Psoas muscle (tissue), 8 donors: ENCODE results near the gene PTGES3. TPM values are rescaled to one million over a fixed set of nuclear protein-coding genes. Genes with fewer than 3 reads are reported as not detected.
A peak's percentile ranks its signal among the peaks of the same experiment; 100 is the strongest.
"Not testable (repeated sequence)": the region's sequence is repeated elsewhere in the genome, so short reads cannot be mapped to it uniquely, and the experiment has no call there.

Experiments
- ATAC-seq, 4 donors: fragments of 200-7000 bp; cut with Tn5 transposase; one replicate each; pipeline ENCODE4 v1.9.1; 2020; ENCODE audit warnings: moderate library complexity in 3 of 4, mild to moderate bottlenecking in 2 of 4
- DNase-seq, 2 donors: peaks; one replicate each; pipeline ENCODE4 v3.0.0-alpha.2; 2020
- H3K27ac ChIP-seq: fragments of 200-600 bp; one replicate; pipeline ENCODE4 v1.8.0; 2022
- H3K27me3 ChIP-seq, 3 donors: fragments of 200-600 bp in 1 of 3; one replicate each; pipeline versions ENCODE4 v1.6.1 to v1.8.0; 2013 to 2022; ENCODE audit warnings: low read length in 2 of 3, mild to moderate bottlenecking in 2 of 3, moderate library complexity in 1 of 3; ENCODE audit not compliant: insufficient read depth in 3 of 3
- H3K36me3 ChIP-seq, 2 donors: fragments of 200-600 bp in 1 of 2; one replicate each; pipeline versions ENCODE4 v1.6.1 to v1.8.0; 2013 to 2022; ENCODE audit warnings: low read depth in 1 of 2, mild to moderate bottlenecking in 1 of 2, moderate library complexity in 1 of 2; ENCODE audit not compliant: insufficient read depth in 1 of 2
- H3K4me1 ChIP-seq: fragments of 200-600 bp; one replicate; pipeline ENCODE4 v1.8.0; 2022
- H3K4me3 ChIP-seq: fragments of 200-600 bp; one replicate; pipeline ENCODE4 v1.8.0; 2022; ENCODE audit warnings: mild to moderate bottlenecking
- H3K9me3 ChIP-seq: fragments of 200-600 bp; one replicate; pipeline ENCODE4 v1.8.0; 2022
- WGBS, 3 donors: extraction: QIAGEN DNeasy Blood & Tissue Kit; methylation state at CpG; one replicate each; pipeline versions ENCODE4 v1.1.6 to v1.1.7; 2013; 5-methylcytosine and 5-hydroxymethylcytosine counted together
- intact Hi-C, 2 donors: fragments of 100-400 bp; cut with DNase I; formaldehyde crosslinking; loops; one replicate each; pipeline versions ENCODE4 v1.11.0 to v1.14.2; 2022
- polyA plus RNA-seq, 3 donors: library from polyadenylated mRNA; stranded (reverse); fragments of 200-250 nt; gene quantifications; one replicate each; pipeline ENCODE4 v1.2.3, GENCODE V29; 2013
- total RNA-seq, 4 donors: library from RNA; stranded (reverse); fragmentation: NEBNext Ultra II Directional in 2 of 4; extraction: Animal tissue kit (Norgen Biotek cat#: 25700) in 2 of 4; gene quantifications; one replicate each; pipeline versions ENCODE4 v1.2.1 to v1.2.4, GENCODE V29; 2021 to 2023
- TF ChIP-seq, protein P1 (sequence below): fragments of 200-600 bp; IDR thresholded peaks from one replicate; pipeline ENCODE4 v1.8.0; 2022; ENCODE audit warnings: antibody characterized with exemption
- donor health status: healthy with polysubstance abuse.
- donor health status: DM: no; HTN: no; CAD: no; lungs with moderate emphysema.
- donor health status: Bipolar disorder and iron deficiency.
- donor health status: healthy.
- donor health status: DM: yes; HTN: yes; CAD: no.
- donor health status: DM: no; HTN: no; CAD: no.
- donor health status: DM: no; HTN: no; CAD: no.
- donor health status: DM: yes; HTN: yes; CAD: no.

Gene PTGES3
- total and polyA plus RNA-seq, 7 donors = 118 to 253 (median 153) TPM

DNA sequence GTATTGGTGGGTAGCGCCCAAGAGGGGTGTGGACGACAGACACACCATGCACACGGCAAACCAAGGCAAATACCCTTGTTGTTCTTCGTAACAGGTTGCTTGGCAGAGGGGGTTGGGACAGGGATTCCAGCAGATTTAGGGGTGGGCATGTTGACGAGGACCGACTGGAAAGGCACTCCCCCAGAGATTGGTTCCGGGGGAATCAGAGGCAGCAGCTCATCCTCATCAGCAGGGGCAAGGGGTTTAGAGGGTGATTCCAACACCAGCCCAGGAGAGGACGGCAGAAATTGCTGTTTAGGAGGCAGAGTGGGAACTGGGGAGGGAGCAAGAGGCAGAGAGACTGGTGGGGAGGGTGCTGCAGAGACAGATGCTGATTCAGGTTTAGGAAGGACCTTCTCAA lies 27.7 kb upstream of the PTGES3 start:
- intact Hi-C loops = no loop called here
- TF ChIP-seq, protein P1, sequence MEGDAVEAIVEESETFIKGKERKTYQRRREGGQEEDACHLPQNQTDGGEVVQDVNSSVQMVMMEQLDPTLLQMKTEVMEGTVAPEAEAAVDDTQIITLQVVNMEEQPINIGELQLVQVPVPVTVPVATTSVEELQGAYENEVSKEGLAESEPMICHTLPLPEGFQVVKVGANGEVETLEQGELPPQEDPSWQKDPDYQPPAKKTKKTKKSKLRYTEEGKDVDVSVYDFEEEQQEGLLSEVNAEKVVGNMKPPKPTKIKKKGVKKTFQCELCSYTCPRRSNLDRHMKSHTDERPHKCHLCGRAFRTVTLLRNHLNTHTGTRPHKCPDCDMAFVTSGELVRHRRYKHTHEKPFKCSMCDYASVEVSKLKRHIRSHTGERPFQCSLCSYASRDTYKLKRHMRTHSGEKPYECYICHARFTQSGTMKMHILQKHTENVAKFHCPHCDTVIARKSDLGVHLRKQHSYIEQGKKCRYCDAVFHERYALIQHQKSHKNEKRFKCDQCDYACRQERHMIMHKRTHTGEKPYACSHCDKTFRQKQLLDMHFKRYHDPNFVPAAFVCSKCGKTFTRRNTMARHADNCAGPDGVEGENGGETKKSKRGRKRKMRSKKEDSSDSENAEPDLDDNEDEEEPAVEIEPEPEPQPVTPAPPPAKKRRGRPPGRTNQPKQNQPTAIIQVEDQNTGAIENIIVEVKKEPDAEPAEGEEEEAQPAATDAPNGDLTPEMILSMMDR = no peak
- Histone ChIP-seq H3K4me3 (peak overlapping the region; percentile 6), H3K9me3 (no peaks in the 10 kb centered on the region), H3K27me3 (no peaks in the 10 kb centered on the region), H3K27ac (peak overlapping the region; percentile 83), H3K4me1 (peaks cover 72% of the 10 kb centered on the region), H3K36me3 (peaks cover 13 to 76% of the 10 kb centered on the region in 2 donors)
- whole genome bisulfite sequencing, 3 donors = 45 to 54% (median 47%) methylated on average over 8 of the region's 8 CpGs
- ATAC-seq (no peak), DNase-seq (no peak)

DNA sequence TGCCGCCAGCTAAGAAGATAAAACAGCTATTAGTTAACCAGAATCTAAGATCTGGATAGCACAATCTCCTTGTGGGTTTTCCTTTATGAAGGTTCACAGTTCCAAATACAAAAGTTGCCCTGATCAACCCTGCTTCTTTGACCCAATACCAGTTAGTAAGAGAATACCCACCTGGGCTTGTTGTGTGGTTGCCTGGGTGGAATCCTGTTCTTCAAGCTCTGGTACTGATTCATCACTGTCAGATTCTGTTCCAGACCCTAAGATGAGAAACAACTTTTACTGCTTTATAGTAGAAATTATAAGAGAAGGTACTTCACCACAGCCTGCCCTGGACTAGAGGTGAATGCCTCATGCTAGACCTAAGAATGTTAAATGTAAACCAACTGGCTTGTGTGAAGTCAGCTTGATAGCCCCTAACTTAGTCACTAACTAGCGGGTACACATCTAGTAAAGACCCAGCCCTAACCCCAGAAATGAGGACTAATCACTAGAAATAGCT lies 26.4 kb upstream of the PTGES3 start:
- DNase-seq = no peak
- Histone ChIP-seq H3K4me3 (peak overlapping the region; percentile 1), H3K27ac (peak overlapping the region; percentile 83), H3K4me1 (peaks cover 58% of the 10 kb centered on the region), H3K36me3 (peaks cover 13 to 63% of the 10 kb centered on the region in 2 donors), H3K27me3 (no peaks in the 10 kb centered on the region), H3K9me3 (no peaks in the 10 kb centered on the region)
- TF ChIP-seq, protein P1 = no peak
- intact Hi-C loops = no loop called here
- ATAC-seq = no peak
- 94 to 97% (median 94%) methylated on average over 2 of the region's 2 CpGs for WGBS, 3 donors

DNA sequence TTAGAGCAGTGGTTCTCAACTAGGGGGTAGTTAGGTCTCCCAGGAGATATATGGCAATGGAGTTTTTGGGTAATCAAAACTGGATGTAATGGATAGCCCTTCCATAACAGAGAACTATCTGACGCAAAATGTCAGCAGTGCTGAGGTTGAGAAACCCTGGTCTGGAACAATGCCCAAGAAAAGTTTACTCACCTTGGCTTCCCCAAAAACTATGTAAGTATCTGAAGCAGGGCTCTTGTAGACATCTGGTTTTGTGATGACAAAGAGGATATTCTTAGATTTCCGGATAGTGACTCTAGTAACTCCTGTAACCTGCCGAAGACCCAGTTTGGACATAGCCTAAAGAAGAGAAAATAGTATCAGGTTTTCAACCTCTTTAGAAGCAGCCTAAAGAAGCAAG lies 25.3 kb upstream of the PTGES3 start:
- H3K4me3 ChIP-seq = no peak overlapping the region
- peak; percentile 61 to 76 (median 70) for ATAC-seq
- 51 to 84% (median 70%) methylated on average over 3 of the region's 3 CpGs for WGBS, 3 donors
- peaks cover 48% of the 10 kb centered on the region for H3K4me1 ChIP-seq
- peaks cover 10 to 54% of the 10 kb centered on the region in 2 donors for H3K36me3 ChIP-seq
- no peaks in the 10 kb centered on the region for H3K9me3 ChIP-seq
- peak overlapping the region; percentile 83 for H3K27ac ChIP-seq
- TF ChIP-seq, protein P1 = no peak
- no peak for DNase-seq
- intact Hi-C loops = no loop called here
- H3K27me3 ChIP-seq = no peaks in the 10 kb centered on the region

DNA sequence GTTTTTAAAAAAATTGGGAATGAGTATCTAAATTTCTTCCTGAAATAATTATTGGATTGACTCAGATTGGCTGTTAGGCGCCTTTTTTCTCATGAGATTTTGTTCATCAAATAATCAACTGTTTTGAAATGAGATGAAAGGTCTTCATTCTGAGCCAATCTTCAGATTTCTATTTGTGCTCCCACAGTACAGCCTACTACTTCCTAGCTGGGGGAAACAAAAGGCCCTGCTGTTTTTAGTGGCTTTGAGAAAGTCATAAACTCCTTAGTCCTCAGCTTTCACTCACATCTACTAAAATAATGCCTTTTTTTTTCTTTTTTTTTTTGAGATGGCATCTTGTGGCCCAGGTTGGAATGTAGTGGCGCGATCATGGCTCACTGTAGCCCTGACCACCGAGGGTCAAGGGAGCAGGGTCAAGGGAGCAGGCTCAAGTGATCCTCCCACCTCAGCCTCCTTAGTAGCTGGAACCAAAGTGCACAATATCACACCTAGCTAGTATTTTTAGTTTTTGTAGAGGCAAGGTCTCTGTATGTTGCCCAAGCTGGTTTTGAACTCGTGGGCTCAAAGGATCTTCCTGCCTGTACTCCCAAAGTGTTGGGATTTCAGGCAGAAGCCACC lies 21.8 kb upstream of the PTGES3 start:
- WGBS, 3 donors = 73 to 86% (median 76%) methylated on average over 5 of the region's 5 CpGs
- DNase-seq = no peak
- Histone ChIP-seq H3K27me3 (no peaks in the 10 kb centered on the region), H3K9me3 (no peaks in the 10 kb centered on the region), H3K36me3 (peaks cover 10 to 40% of the 10 kb centered on the region in 2 donors), H3K27ac (no peak overlapping the region), H3K4me1 (peaks cover 28% of the 10 kb centered on the region), H3K4me3 (no peak overlapping the region)
- ATAC-seq = peak in 1 of 4 donors; percentile 29
- intact Hi-C loops = no loop called here
- TF ChIP-seq, protein P1 = no peak

DNA sequence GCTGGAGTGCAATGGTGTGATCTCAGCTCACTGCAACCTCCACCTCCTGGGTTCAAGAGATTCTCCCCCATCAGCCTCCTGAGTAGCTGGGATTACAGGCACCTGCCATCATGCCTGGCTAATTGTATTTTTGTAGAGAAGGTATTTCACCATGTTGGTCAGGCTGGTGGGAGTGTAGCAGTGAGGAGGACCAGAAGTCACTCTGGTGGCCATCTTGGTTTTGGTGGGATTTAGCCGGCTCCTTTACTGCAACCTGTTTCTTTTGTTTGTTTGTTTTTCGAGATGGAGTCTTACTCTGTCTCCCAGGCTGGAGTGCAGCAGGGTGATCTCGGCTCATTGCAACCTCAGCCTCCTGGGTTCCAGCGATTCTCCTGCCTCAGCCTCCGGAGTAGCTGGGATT lies 16.4 kb upstream of the PTGES3 start:
- intact Hi-C loops, ATAC-seq, DNase-seq, H3K27ac ChIP-seq, H3K4me3 ChIP-seq, H3K36me3 ChIP-seq, H3K9me3 ChIP-seq, H3K27me3 ChIP-seq, H3K4me1 ChIP-seq: not testable (repeated sequence)
- whole genome bisulfite sequencing, 3 donors = 80 to 89% (median 82%) methylated on average over 5 of the region's 5 CpGs
